ENCODE results near the gene RHOD. TPM values are rescaled to one million over a fixed set of nuclear protein-coding genes. Genes with fewer than 3 reads are reported as not detected.
A peak's percentile ranks its signal among the peaks of the same experiment; 100 is the strongest.

RHOD gene
- total and polyA plus RNA-seq, 9 of the 15 experiments (the other 6 are each of a cell fraction or from before 2014, with no cell fraction given): not detected

DNA sequence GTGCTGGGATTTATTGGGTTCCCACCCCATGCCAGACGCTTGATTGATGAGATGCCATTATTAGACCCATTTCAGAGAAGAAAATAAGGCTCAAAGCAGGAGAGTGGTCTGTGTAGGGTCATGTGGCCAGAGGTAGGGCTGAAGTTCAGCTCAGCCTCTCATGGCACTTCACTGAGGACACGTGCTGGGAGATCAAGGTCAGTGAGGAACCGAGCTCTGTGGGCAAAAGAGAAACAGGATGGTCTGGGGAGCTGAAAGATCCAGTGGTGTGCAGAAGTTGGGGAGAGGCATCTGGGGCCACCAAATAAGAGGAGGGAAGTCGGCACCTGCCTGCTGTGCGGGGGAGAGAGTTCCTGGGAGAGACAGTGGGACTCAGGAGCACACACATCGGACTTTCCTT lies 19.6 kb downstream of the RHOD start:
- POLR2A ChIA-PET: interaction anchor here (0.6 to 1.1 kb wide), 3 partner anchors 10 to 17 kb away, joined by 3 to 4 read pairs (median 3); no protein-coding TSS in a partner anchor
- FAIRE-seq (no peak), ATAC-seq (no peak), DNase-seq (ENCODE audit: extremely low read depth in 1 of 4, low spot score in 3 of 4) (no peak)
- no peaks in the 10 kb centered on the region for H4K20me1 ChIP-seq (replicated peaks; ENCODE audit: control insufficient read depth, insufficient read depth, low read length)
- TF ChIP-seq, protein P1, sequence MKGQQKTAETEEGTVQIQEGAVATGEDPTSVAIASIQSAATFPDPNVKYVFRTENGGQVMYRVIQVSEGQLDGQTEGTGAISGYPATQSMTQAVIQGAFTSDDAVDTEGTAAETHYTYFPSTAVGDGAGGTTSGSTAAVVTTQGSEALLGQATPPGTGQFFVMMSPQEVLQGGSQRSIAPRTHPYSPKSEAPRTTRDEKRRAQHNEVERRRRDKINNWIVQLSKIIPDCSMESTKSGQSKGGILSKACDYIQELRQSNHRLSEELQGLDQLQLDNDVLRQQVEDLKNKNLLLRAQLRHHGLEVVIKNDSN (CRISPR knock-in tag; IDR thresholded peaks at IDR 0.05): peak; percentile 48
- TF ChIP-seq SMAD2 (IDR thresholded peaks at IDR 0.05; ENCODE audit: low read depth, low read length): no peak
- TF ChIP-seq, protein P2, sequence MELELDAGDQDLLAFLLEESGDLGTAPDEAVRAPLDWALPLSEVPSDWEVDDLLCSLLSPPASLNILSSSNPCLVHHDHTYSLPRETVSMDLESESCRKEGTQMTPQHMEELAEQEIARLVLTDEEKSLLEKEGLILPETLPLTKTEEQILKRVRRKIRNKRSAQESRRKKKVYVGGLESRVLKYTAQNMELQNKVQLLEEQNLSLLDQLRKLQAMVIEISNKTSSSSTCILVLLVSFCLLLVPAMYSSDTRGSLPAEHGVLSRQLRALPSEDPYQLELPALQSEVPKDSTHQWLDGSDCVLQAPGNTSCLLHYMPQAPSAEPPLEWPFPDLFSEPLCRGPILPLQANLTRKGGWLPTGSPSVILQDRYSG (tag; conservative IDR thresholded peaks at IDR 0.05; ENCODE audit: low read depth): no peak
- no peak for TF ChIP-seq ZNF76 (CRISPR knock-in tag; IDR thresholded peaks at IDR 0.05; ENCODE audit: borderline replicate concordance)
- no peak for TF ChIP-seq ATF1 (CRISPR knock-in tag; IDR thresholded peaks at IDR 0.05)
- TF ChIP-seq ATF1 (tag; IDR thresholded peaks at IDR 0.05): no peak
- TF ChIP-seq ZFP30 (CRISPR knock-in tag; IDR thresholded peaks at IDR 0.05; ENCODE audit: borderline replicate concordance): no peak
- no peak for TF ChIP-seq SREBF2 (CRISPR knock-in tag; IDR thresholded peaks at IDR 0.05)
- 0 out of 2 replicates have a peak, but pooled peaks have one; percentile 2 for TF ChIP-seq RAD51 (IDR thresholded peaks at IDR 0.05; ENCODE audit: borderline replicate concordance, low read depth)
- TF ChIP-seq, protein P3, sequence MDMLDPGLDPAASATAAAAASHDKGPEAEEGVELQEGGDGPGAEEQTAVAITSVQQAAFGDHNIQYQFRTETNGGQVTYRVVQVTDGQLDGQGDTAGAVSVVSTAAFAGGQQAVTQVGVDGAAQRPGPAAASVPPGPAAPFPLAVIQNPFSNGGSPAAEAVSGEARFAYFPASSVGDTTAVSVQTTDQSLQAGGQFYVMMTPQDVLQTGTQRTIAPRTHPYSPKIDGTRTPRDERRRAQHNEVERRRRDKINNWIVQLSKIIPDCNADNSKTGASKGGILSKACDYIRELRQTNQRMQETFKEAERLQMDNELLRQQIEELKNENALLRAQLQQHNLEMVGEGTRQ (CRISPR knock-in tag; IDR thresholded peaks at IDR 0.05): peak; percentile 27; the same call in 1 of the 2 replicates
- H3K9me1 ChIP-seq (ENCODE audit: control insufficient read depth, insufficient read depth, low read length): no peaks in the 10 kb centered on the region
- H3K4me1 ChIP-seq (replicated peaks in 1 of 2; ENCODE audit: control insufficient read depth in 2 of 2, insufficient read depth in 2 of 2, low read length in 2 of 2): peaks cover 11 to 23% of the 10 kb centered on the region in 2 experiments; a peak in 4 of 5 replicates
- no peak overlapping the region for H3K27ac ChIP-seq (ENCODE audit: extremely low read depth, low read depth, low read length)
- no peaks in the 10 kb centered on the region for H3K27me3 ChIP-seq (ENCODE audit: control insufficient read depth in 2 of 2, insufficient read depth in 2 of 2, low read length in 2 of 2)
- H3K4me3 ChIP-seq: no peak overlapping the region
- H3K4me2 ChIP-seq (ENCODE audit: insufficient read depth, low read length): no peak overlapping the region
- no peaks in the 10 kb centered on the region for H3K9me3 ChIP-seq (replicated peaks; ENCODE audit: control insufficient read depth, insufficient read depth, low read depth, low read length)
- no peak overlapping the region for H3K9ac ChIP-seq (ENCODE audit: insufficient read depth in 1 of 2, low read depth in 2 of 2, low read length in 2 of 2)
- H2AFZ ChIP-seq (ENCODE audit: low read depth, low read length): no peak overlapping the region
- intact Hi-C loops (cut with micrococcal nuclease) (no loop called here), in situ Hi-C loops (cut with MboI) (no loop called here)
- 49% methylated on average over 6 of the region's 6 CpGs for WGBS (ENCODE audit: insufficient coverage, low coverage, missing lambda C conversion rate)
- BruUV-seq (replicated peaks): no TSS peak
- CTCF ChIA-PET (ENCODE audit: low intra/inter-chr PET ratio): interaction anchor here (0.6 kb wide), 1 partner anchor 200 kb away, joined by 4 read pairs; no protein-coding TSS in a partner anchor
- H3K79me2 ChIP-seq (ENCODE audit: control insufficient read depth, insufficient read depth, low read length): no peaks in the 10 kb centered on the region
- H3K36me3 ChIP-seq (ENCODE audit: control insufficient read depth, insufficient read depth, low read length): no peaks in the 10 kb centered on the region

Measured in K562 (cell line).